ENCODE data around the gene PRR18. TPM values are rescaled to one million over a fixed set of nuclear protein-coding genes. Genes with fewer than 3 reads are reported as not detected.

Gene PRR18
- polyA plus RNA-seq, 4 donors = 0.14 to 0.40 (median 0.32) TPM

Other genes with a start within 250 kb of the PRR18 start
- under 1 TPM in 1 of 4 donors, not detected in 3; 0.07 TPM for gene TBXT, start 140.5 kb downstream of the PRR18 start, polyA plus RNA-seq (ENCODE audit: insufficient read length in 4 of 4)
- 10 to 100 TPM; 63.1 to 81.6 (median 71.0) TPM for gene SFT2D1, start 34.2 kb upstream of the PRR18 start, polyA plus RNA-seq (ENCODE audit: insufficient read length in 4 of 4)
- 10 to 100 TPM; 79.8 to 91.6 (median 87.2) TPM for gene MPC1, start 74.5 kb upstream of the PRR18 start, polyA plus RNA-seq (ENCODE audit: insufficient read length in 4 of 4)